UCSD-AML1 (cell line): ENCODE results near the gene TSC2.

Source experiments
- DNase-seq: peaks from one replicate; lab custom pipeline; 2025; ENCODE audit not compliant: unreplicated experiment; lab: John Stamatoyannopoulos, UW

TSC2 gene

GRCh38 chr16:2066139-2066538 is 18.4 kb downstream of the TSC2 start:
- DNase-seq, result no peak

GRCh38 chr16:2070576-2071453 is 23.0 kb downstream of the TSC2 start:
- no peak for DNase-seq

- DNase-seq, result no peak
Observed at GRCh38 chr16:2071454-2072202, 23.8 kb downstream of the TSC2 start.

- DNase-seq, result no peak
Observed at GRCh38 chr16:2072926-2073325, 25.1 kb downstream of the TSC2 start.

- no peak for DNase-seq
Observed at GRCh38 chr16:2074071-2074470, 26.3 kb downstream of the TSC2 start.

- no peak for DNase-seq
Observed at GRCh38 chr16:2075631-2076030, 27.8 kb downstream of the TSC2 start.

- DNase-seq, result no peak
Observed at GRCh38 chr16:2076072-2076865, 28.5 kb downstream of the TSC2 start.

GRCh38 chr16:2077016-2077415 is 29.2 kb downstream of the TSC2 start:
- DNase-seq, result no peak

- no peak for DNase-seq
Observed at GRCh38 chr16:2077696-2078095, 29.9 kb downstream of the TSC2 start.

GRCh38 chr16:2078096-2078495 is 30.3 kb downstream of the TSC2 start:
- no peak for DNase-seq

GRCh38 chr16:2078691-2079090 is 30.9 kb downstream of the TSC2 start:
- no peak for DNase-seq

- no peak for DNase-seq
Observed at GRCh38 chr16:2079311-2079800, 31.6 kb downstream of the TSC2 start.

GRCh38 chr16:2079991-2080390 is 32.2 kb downstream of the TSC2 start:
- DNase-seq, result no peak

- DNase-seq, result no peak
Observed at GRCh38 chr16:2081201-2082084, 33.7 kb downstream of the TSC2 start.

GRCh38 chr16:2082171-2082982 is 34.6 kb downstream of the TSC2 start:
- DNase-seq, result no peak

GRCh38 chr16:2082983-2083364 is 35.2 kb downstream of the TSC2 start:
- no peak for DNase-seq

- DNase-seq, result no peak
Observed at GRCh38 chr16:2083409-2083808, 35.6 kb downstream of the TSC2 start.

- DNase-seq, result no peak
Observed at GRCh38 chr16:2083876-2084780, 36.3 kb downstream of the TSC2 start.
